Activated naive CD4-positive, alpha-beta T cell treated with anti-CD3 and anti-CD28 coated beads for 36 hours (primary cell): Measurements from ENCODE around the gene DPP9. TPM values are rescaled to one million over a fixed set of nuclear protein-coding genes. Genes with fewer than 3 reads are reported as not detected.
"Not testable (repeated sequence)": the region's sequence is repeated elsewhere in the genome, so short reads cannot be mapped to it uniquely, and the experiment has no call there.

Experiments
- CTCF ChIA-PET: fragments of 350-600 bp; sonication (Branson Sonifier 250); formaldehyde crosslinking; loops from one replicate; lab custom pipeline; 2021; ENCODE audit warnings: antibody characterized with exemption; lab: Charles Lee
- DNase-seq: peaks from one replicate; pipeline ENCODE4 v3.0.0-alpha.2; 2020
- H3K27ac Mint-ChIP-seq: one replicate; pipeline ENCODE4 v1.8.0; 2021; ENCODE audit warnings: mild to moderate bottlenecking, mixed read lengths
- H3K27me3 Mint-ChIP-seq: one replicate; pipeline ENCODE4 v1.8.0; 2021; ENCODE audit warnings: low read depth, mixed read lengths
- H3K36me3 Mint-ChIP-seq: one replicate; pipeline ENCODE4 v1.8.0; 2021; ENCODE audit warnings: low read depth, mixed read lengths
- H3K4me1 Mint-ChIP-seq: one replicate; pipeline ENCODE4 v1.8.0; 2021; ENCODE audit warnings: low read depth, mixed read lengths
- H3K4me3 Mint-ChIP-seq: one replicate; pipeline ENCODE4 v1.8.0; 2021; ENCODE audit warnings: mild to moderate bottlenecking, moderate library complexity, mixed read lengths
- H3K9me3 Mint-ChIP-seq: one replicate; pipeline ENCODE4 v1.8.0; 2021; ENCODE audit warnings: mixed read lengths
- intact Hi-C: fragments of 100-400 bp; cut with micrococcal nuclease; formaldehyde crosslinking; loops from one replicate; pipeline ENCODE4 v1.15.1; 2023
- total RNA-seq, 2 experiments: library from RNA; stranded (reverse); gene quantifications; one replicate each; pipeline ENCODE4 v1.2.3, GENCODE V29; 2021

DPP9 gene
- total RNA-seq, 2 experiments from 2014 or later: 40.8 to 41.9 TPM

DNA sequence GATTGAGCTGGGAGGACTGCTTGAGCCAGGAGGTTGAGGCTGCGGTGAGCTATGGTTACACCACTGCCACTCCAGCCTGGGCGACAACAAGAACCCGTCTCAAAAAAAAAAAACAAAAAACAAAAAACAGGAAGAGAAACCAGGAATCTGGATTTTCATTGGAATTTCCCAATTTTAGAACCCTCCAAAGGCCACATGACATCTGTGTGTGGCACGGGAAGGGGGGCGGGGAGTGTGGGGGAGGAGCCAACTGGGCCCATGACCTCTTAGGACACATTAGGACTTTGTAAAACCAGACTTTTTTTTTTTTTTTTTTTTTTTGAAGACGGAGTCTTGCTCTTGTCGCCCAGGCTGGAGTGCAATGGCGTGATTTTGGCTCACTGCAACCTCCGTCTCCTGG lies 32.3 kb downstream of the DPP9 start:
- Mint-ChIP-seq H3K27ac (no peak overlapping the region), H3K36me3 (peaks cover 21% of the 10 kb centered on the region), H3K4me1 (no peaks in the 10 kb centered on the region), H3K9me3 (no peaks in the 10 kb centered on the region), H3K4me3 (no peak overlapping the region), H3K27me3 (no peaks in the 10 kb centered on the region)
- intact Hi-C loops: no loop called here
- no peak for DNase-seq
- CTCF ChIA-PET: no interaction called here

DNA sequence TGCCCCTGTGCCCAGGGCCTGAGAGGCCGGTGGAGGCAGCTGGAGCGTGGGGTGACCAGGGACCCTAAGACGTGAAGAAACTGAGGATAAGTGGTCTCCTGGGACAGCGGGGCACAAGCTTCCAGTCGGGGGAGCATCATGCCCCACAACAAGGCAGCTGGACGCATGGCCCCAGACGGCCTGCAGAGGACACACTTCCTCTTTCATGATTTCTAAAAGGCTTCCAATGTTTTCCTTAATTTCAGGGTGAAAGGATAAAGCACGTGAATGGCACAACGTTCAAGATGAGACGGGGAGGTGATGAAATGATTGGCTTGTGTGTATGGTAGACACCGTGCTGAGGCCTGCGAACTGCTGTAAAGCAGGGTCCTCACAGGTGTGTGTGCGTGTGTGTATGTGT lies 33.3 kb downstream of the DPP9 start:
- no peak for DNase-seq
- Mint-ChIP-seq H3K27me3 (no peaks in the 10 kb centered on the region), H3K4me1 (no peaks in the 10 kb centered on the region), H3K9me3 (no peaks in the 10 kb centered on the region), H3K36me3 (peaks cover 19% of the 10 kb centered on the region), H3K4me3 (no peak overlapping the region), H3K27ac (no peak overlapping the region)
- CTCF ChIA-PET: no interaction called here
- intact Hi-C loops: no loop called here

DNA sequence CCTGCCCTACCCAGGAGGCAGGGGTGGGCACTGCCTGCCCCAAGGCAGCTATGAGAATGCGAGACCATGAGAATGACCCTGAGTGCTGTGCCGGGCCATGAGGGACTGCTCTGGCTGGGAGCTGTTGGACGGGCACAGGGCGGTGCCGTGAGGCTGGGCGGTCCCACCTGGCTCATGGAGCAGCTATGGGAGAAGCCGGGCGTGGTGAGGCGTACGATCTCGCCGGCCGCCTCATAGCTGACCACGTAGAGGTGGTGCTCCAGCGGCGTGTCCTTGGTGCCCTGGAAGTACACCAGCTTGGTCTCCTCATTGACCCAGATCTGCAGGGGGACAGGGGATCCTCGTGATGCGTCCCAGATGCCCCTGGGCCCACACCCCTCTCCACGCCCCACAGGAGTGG lies 34.2 kb downstream of the DPP9 start:
- H3K4me3 Mint-ChIP-seq: no peak overlapping the region
- intact Hi-C loops: no loop called here
- H3K4me1 Mint-ChIP-seq: no peaks in the 10 kb centered on the region
- CTCF ChIA-PET: no interaction called here
- no peak overlapping the region for H3K27ac Mint-ChIP-seq
- peaks cover 19% of the 10 kb centered on the region for H3K36me3 Mint-ChIP-seq
- H3K27me3 Mint-ChIP-seq: no peaks in the 10 kb centered on the region
- DNase-seq: no peak
- no peaks in the 10 kb centered on the region for H3K9me3 Mint-ChIP-seq

DNA sequence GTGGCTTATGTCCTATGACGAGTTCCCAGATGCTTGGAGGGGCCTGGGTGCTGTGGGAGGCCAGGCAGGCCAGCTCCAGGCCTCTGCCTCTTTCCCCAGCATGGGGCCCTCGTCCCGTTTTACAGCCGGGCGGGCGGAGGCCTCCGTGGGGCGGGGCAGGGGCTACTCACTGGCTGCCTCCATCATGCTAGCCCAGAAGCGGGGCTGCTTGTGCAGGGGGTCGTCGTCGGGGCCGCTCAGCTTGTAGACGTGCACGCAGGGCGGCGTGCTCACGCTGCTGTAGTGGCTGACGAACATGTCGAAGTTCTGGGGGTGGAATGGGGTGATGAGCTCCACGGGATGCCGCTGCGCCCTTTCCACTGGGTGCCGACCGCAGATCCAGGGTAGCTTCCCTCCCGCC lies 35.1 kb downstream of the DPP9 start:
- no peak for DNase-seq
- Mint-ChIP-seq H3K9me3 (no peaks in the 10 kb centered on the region), H3K4me1 (no peaks in the 10 kb centered on the region), H3K4me3 (no peak overlapping the region), H3K36me3 (peaks cover 16% of the 10 kb centered on the region), H3K27me3 (no peaks in the 10 kb centered on the region), H3K27ac (no peak overlapping the region)
- intact Hi-C loops: no loop called here
- CTCF ChIA-PET: interaction anchor here (0.5 kb wide), 1 partner anchor 114 kb away, joined by 3 read pairs; no protein-coding TSS in a partner anchor

DNA sequence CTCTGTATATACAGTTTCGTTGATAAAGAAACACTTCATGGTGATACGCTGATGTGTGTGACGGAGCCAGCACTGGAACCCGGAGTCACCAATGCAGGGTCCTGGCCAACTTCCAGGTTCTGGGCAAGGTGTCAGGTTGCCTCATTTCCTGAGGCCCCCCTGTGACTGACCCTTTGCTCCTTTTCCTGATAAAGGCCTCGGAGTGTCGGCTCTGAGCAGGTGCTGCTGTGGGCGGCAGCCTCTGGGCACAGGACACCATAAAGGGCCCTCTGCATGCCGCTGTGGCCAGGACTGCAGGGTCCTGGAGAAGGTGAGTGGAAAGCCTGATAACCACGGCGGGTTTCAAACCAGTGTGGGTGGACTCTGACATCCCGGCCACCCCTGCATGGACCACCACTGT lies 36.2 kb downstream of the DPP9 start:
- Mint-ChIP-seq H3K9me3 (no peaks in the 10 kb centered on the region), H3K27ac (no peak overlapping the region), H3K27me3 (no peaks in the 10 kb centered on the region), H3K4me3 (no peak overlapping the region), H3K4me1 (no peaks in the 10 kb centered on the region), H3K36me3 (peaks cover 9% of the 10 kb centered on the region)
- intact Hi-C loops: no loop called here
- CTCF ChIA-PET: no interaction called here
- DNase-seq: no peak

DNA sequence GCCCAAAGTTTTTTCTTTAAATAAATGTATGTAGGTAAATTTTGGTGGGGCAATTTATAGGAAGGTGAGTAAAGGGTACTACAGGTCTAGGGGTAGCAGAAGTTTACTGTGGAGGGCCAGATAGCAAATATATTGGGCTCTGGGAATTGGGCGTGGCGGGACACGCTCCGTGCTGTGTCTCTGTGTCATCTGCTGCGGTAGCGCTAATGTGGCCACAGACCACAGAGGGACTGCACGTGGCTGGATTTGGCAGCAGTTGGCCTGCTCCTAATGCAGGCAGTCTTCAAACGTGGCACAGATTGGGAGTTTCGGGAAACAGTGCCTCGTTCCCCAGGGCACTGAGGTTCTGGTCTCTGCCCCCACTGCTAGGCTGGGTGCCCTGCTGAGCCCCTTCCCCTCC lies 36.9 kb downstream of the DPP9 start:
- intact Hi-C loops: no loop called here
- no peak for DNase-seq
- Mint-ChIP-seq H3K4me3 (no peak overlapping the region), H3K9me3 (no peaks in the 10 kb centered on the region), H3K36me3 (peaks cover 7% of the 10 kb centered on the region), H3K27ac (no peak overlapping the region), H3K27me3 (no peaks in the 10 kb centered on the region), H3K4me1 (no peaks in the 10 kb centered on the region)
- CTCF ChIA-PET: no interaction called here

DNA sequence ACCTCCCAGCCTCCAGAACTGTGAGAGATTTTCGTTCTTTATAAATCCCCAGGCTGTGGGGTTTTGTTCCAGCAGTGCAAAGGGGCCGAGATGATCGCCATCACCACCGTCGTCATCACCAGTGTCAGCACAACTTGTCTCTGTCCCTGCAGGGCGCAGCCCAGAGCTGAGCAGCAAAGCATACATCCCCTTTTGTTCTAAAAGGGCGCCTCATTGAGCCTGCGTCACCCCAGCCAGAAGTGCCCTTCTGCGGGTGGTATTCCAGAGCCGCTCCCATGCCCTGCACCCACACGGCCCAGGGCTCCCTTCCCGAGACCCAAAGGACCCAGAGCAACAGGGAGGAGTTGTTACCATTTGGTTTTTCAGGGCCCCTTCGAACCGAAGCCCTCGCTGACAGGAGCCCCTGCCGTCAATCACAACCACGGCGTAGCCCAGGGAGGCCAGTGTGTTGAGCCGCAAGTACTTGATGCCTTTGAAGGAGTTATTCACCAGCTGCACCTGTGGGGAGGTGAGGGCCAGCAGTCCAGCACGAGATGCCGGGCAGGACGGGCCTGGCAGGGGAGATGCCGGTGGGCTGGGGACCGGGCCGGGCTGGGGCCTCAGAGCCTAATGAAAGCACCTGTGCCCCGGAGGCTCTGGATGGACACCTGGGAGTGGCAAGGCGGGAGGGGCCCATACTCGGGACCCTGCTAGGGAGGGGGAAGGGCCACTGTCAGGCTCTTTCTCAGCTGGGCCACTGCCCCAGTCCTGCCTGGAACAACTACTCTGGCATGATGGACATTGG lies 39.1 kb downstream of the DPP9 start:
- DNase-seq: no peak
- no peaks in the 10 kb centered on the region for H3K9me3 Mint-ChIP-seq
- intact Hi-C loops: no loop called here
- H3K4me1 Mint-ChIP-seq: no peaks in the 10 kb centered on the region
- no peak overlapping the region for H3K4me3 Mint-ChIP-seq
- CTCF ChIA-PET: no interaction called here
- H3K27me3 Mint-ChIP-seq: no peaks in the 10 kb centered on the region
- peak overlapping the region; percentile 41 for H3K27ac Mint-ChIP-seq
- H3K36me3 Mint-ChIP-seq: peaks cover 9% of the 10 kb centered on the region

DNA sequence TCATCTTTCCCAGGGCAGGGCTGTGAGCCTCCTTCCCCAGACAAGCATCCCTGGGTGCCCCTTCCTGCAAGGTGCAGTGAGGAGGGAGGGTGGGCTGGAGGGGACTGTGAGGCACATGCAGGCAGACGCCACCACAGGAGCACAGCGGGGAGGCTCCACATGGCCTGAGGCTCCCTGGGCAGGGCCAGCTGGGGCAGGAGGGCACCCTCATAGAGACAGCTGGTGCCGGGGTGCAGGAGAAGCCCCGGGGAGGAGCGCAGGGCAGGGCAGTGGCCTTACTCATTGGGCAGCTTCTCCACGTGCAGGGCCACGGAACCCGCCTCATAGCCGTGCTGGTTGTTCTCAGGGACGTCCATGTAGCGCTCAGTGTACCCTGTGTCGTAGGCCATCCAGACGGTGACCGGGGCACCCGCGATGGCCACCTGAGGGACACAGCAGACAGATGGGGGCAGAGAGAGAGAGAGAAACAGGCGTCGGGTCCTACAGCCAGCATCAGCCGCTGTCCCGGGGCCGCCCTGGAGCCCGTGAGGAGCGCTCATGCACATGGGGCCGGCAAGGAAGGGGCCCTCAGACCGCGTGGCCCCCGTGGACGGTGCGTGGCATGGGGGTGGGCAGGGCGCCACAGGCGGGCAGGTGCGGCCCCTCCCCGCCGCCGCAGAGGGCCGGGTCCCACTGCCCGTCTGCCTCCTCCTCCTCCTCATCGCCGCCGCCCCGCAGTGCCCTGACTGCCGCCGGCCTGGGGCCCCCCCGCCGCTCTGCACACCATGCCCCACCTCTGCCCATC lies 41.0 kb downstream of the DPP9 start:
- CTCF ChIA-PET: no interaction called here
- H3K27ac Mint-ChIP-seq: no peak overlapping the region
- no peaks in the 10 kb centered on the region for H3K9me3 Mint-ChIP-seq
- no peaks in the 10 kb centered on the region for H3K27me3 Mint-ChIP-seq
- no peak overlapping the region for H3K4me3 Mint-ChIP-seq
- H3K4me1 Mint-ChIP-seq: no peaks in the 10 kb centered on the region
- DNase-seq: no peak
- intact Hi-C loops: no loop called here
- peaks cover 9% of the 10 kb centered on the region for H3K36me3 Mint-ChIP-seq

DNA sequence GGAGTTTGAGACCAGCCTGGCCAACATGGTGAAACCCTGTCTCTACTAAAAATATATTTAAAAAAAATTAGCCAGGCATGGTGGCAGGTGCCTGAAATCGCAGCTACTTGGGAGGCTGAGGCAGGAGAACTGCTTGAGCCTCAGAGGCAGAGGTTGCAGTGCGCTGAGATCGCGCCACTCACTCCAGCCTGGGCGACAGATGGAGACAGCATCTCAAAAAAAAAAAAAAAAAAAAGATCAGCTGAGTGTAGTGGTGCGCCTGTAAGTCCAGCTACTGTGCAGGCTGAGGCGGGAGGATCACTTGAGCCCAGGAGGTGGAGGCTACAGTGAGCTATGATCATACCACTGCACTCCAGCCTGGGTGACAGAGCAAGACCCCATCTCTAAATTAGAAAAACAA lies 43.6 kb downstream of the DPP9 start:
- H3K27me3 Mint-ChIP-seq, H3K4me1 Mint-ChIP-seq, DNase-seq, CTCF ChIA-PET, intact Hi-C loops, H3K4me3 Mint-ChIP-seq, H3K27ac Mint-ChIP-seq, H3K36me3 Mint-ChIP-seq, H3K9me3 Mint-ChIP-seq: not testable (repeated sequence)

DNA sequence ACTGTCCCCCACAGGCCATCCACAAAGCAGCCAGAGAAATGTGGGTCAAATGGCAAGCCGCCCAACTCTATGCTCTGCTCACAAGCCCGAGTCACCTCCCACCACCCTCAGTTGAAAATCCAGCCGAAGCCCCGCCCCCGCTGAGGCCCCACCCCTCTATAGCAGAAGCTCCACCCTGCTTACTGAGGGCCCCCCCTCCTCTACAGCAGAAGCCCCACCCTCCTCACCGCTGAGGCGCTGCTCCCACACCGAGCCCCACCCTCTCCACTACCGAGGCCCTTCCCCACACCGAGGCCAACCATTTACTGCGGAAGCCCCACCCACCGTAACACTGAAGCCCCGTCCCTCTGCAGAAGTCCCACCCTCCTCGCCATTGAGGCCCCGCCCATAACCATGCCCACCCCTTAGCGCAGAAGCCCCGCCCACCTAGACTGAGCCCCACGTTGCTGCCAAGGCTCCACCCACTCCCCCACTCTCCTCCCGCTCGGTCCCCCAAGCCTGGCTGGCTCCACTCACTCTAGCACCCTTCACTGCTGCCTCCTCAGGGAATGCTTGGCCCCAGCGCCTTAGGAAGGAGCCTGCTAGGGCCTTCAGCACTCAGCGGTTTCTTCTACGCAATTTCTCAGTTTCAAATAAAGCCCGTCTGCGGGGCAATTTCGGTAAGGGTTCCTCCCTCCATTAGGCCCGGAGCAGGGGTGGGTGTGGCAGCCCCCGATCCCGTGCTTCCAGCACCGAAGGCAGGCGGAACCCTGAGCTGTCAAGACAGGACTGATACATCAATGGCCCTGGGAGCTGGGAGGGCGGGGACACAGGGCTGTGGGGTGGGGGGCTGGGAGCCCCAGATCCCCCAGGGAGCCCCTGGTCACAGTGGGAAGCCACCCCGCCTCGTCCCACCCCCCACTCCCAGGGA lies 44.5 kb downstream of the DPP9 start:
- no peaks in the 10 kb centered on the region for H3K9me3 Mint-ChIP-seq
- no peaks in the 10 kb centered on the region for H3K4me1 Mint-ChIP-seq
- no peak overlapping the region for H3K27ac Mint-ChIP-seq
- no peaks in the 10 kb centered on the region for H3K27me3 Mint-ChIP-seq
- H3K36me3 Mint-ChIP-seq: peaks cover 6% of the 10 kb centered on the region
- no peak overlapping the region for H3K4me3 Mint-ChIP-seq
- CTCF ChIA-PET: interaction anchor here (0.5 kb wide), 1 partner anchor 902 kb away, joined by 4 read pairs; no protein-coding TSS in a partner anchor
- no peak for DNase-seq
- intact Hi-C loops: no loop called here

DNA sequence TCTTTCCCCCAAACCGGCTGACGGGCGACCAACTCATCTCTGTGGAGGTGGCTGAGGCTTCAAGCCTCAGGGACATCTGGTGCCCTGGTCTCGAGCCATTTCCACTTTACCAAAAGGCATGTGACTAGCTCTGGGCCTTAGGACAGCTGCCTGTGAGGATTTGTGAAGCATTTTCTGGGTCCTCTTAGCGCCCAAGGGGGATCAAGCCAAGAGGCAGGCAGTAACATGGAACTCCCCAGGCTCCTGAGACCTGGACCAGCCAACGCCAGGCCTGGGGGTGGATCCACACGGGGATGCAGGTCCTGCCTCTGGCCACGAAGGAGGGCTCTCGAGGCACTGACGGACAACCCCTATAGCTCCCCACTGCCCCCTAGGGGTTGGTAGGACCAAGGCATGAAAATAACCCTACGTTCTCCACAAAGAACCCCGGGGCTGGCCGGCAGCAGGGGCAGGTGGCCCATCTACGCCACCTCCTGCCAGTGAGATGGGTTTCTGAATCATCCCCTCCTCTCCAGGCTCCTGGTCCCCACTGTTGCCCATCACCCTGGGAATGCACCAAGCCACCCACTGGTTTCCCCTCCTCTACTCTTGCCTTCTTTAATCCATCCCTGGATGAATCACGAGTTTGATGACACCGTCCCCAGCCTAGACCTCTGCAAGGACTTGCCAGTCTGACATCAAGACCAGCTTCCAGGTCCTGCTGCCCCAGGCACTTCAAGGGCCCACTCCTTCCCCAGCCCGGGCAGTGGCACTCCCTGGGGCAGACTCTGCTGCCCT lies 46.5 kb downstream of the DPP9 start:
- Mint-ChIP-seq H3K4me3 (no peak overlapping the region), H3K4me1 (no peaks in the 10 kb centered on the region), H3K27ac (peak overlapping the region; percentile 18), H3K27me3 (no peaks in the 10 kb centered on the region), H3K9me3 (no peaks in the 10 kb centered on the region), H3K36me3 (peaks cover 6% of the 10 kb centered on the region)
- intact Hi-C loops: no loop called here
- CTCF ChIA-PET: interaction anchor here (0.5 to 1.6 kb wide), 4 partner anchors 9 to 1120 kb away, joined by 3 to 5 read pairs (median 3); partner anchors contain the start of genes FEM1A and MFSD12
- DNase-seq: peak; percentile 16
